H1 (cell line): ENCODE measurements around the gene CEP350. TPM values are rescaled to one million over a fixed set of nuclear protein-coding genes. Genes with fewer than 3 reads are reported as not detected.

Experiments
- CTCF ChIA-PET: fragments of 300-600 bp; sonication (Branson Sonifier 250); formaldehyde crosslinking; loops from one replicate; lab custom pipeline; 2021; ENCODE audit not compliant: partially characterized antibody; lab: Charles Lee
- POLR2A ChIA-PET: fragments of 300-600 bp; sonication (Branson Sonifier 250); formaldehyde crosslinking; loops from one replicate; lab custom pipeline; 2021; ENCODE audit warnings: inconsistent platforms; ENCODE audit not compliant: partially characterized antibody; lab: Charles Lee
- DNase-seq, 2 experiments: peaks; one replicate each; pipeline versions ENCODE4 v3.0.0 to v3.0.0-alpha.2; 2010 to 2022; ENCODE audit warnings: low spot score in 2 of 2, low read depth in 1 of 2, mixed read lengths in 1 of 2
- FAIRE-seq: peaks from 2 replicates; lab custom pipeline; 2011; peaks lifted over from hg19 to GRCh38; lab: Jason Lieb, UNC
- H2AFZ ChIP-seq: 2 replicates; pipeline ENCODE4 v1.8.1; 2012; ENCODE audit warnings: low read length, inconsistent platforms
- H2AK5ac ChIP-seq: 2 replicates; pipeline ENCODE4 v1.6.1; 2013; ENCODE audit warnings: low read depth, low read length
- H2BK120ac ChIP-seq: replicated peaks from 2 replicates; pipeline ENCODE3; 2013; ENCODE audit warnings: low read depth, low read length, inconsistent platforms
- H2BK12ac ChIP-seq: 2 replicates; pipeline ENCODE4 v1.6.1; 2013; ENCODE audit warnings: low read depth, low read length
- H2BK15ac ChIP-seq: 2 replicates; pipeline ENCODE4 v1.6.1; 2013; ENCODE audit warnings: low read length
- H2BK20ac ChIP-seq: 2 replicates; pipeline ENCODE4 v1.6.1; 2013; ENCODE audit warnings: low read length
- H2BK5ac ChIP-seq: 2 replicates; pipeline ENCODE4 v1.6.1; 2013; ENCODE audit warnings: low read depth, low read length
- H3K14ac ChIP-seq: 2 replicates; pipeline ENCODE4 v1.6.1; 2013; ENCODE audit warnings: inconsistent platforms; ENCODE audit not compliant: insufficient read length
- H3K18ac ChIP-seq: 2 replicates; pipeline ENCODE4 v1.6.1; 2013; ENCODE audit warnings: low read length; ENCODE audit errors: extremely low read depth
- H3K23ac ChIP-seq: 2 replicates; pipeline ENCODE4 v1.6.1; 2013; ENCODE audit warnings: inconsistent platforms; ENCODE audit not compliant: insufficient read length
- H3K23me2 ChIP-seq: 2 replicates; pipeline ENCODE4 v1.6.1; 2013; ENCODE audit warnings: low read depth, low read length
- H3K27ac ChIP-seq: 2 replicates; pipeline ENCODE4 v1.6.1; 2011; ENCODE audit warnings: low read depth, low read length, inconsistent platforms
- H3K27me3 ChIP-seq, 4 experiments: replicated peaks in 1 of 4; 1 replicate in 1 of 4; 2 replicates in 3 of 4; pipeline versions ENCODE4 v1.6.1 to v1.8.1; 2011 to 2013; ENCODE audit warnings: low read length in 3 of 4, mild to moderate bottlenecking in 3 of 4, inconsistent platforms in 2 of 4, mixed read lengths in 2 of 4, moderate library complexity in 1 of 4; ENCODE audit not compliant: control insufficient read depth in 3 of 4, insufficient read depth in 3 of 4; ENCODE audit errors: extremely low read depth in 1 of 4
- H3K36me3 ChIP-seq, 4 experiments: 2 replicates each; pipeline versions ENCODE4 v1.6.1 to v1.8.1; 2011 to 2013; ENCODE audit warnings: mild to moderate bottlenecking in 4 of 4, low read length in 3 of 4, moderate library complexity in 2 of 4, control low read depth in 1 of 4, inconsistent platforms in 1 of 4; ENCODE audit not compliant: insufficient read depth in 4 of 4, control insufficient read depth in 2 of 4
- H3K4ac ChIP-seq: replicated peaks from 2 replicates; pipeline ENCODE3; 2013; ENCODE audit warnings: low read length, low read depth, mixed read lengths, inconsistent platforms; ENCODE audit not compliant: insufficient read length
- H3K4me1 ChIP-seq, 4 experiments: replicated peaks in 1 of 4; 1 replicate in 1 of 4; 2 replicates in 3 of 4; pipeline versions ENCODE4 v1.6.1 to v1.8.1; 2011 to 2013; ENCODE audit warnings: low read length in 3 of 4, inconsistent platforms in 2 of 4, mixed read lengths in 1 of 4; ENCODE audit not compliant: insufficient read depth in 4 of 4, control insufficient read depth in 3 of 4
- H3K4me2 ChIP-seq, 2 experiments: 2 replicates each; pipeline versions ENCODE4 v1.6.1 to v1.8.1; 2011 to 2013; ENCODE audit warnings: low read depth in 2 of 2, low read length in 2 of 2, control low read depth in 1 of 2, inconsistent platforms in 1 of 2, mild to moderate bottlenecking in 1 of 2; ENCODE audit not compliant: insufficient read depth in 1 of 2
- H3K4me3 ChIP-seq, 4 experiments: fragments of 200-600, 300-600 bp in 1 of 4; sonication (generic), shearing (Covaris generic), sonication (Bioruptor Twin) in 1 of 4; 2 replicates each; pipeline versions ENCODE4 v1.5.1 to v1.8.1; 2011 to 2016; ENCODE audit warnings: low read length in 4 of 4, low read depth in 3 of 4, control low read depth in 2 of 4, inconsistent platforms in 2 of 4, mild to moderate bottlenecking in 2 of 4, mixed read lengths in 1 of 4, moderate library complexity in 1 of 4; ENCODE audit not compliant: insufficient read depth in 2 of 4; ENCODE audit errors: extremely low read depth in 1 of 4
- H3K56ac ChIP-seq: replicated peaks from 2 replicates; pipeline ENCODE3; 2013; ENCODE audit warnings: low read depth, mild to moderate bottlenecking, mixed read lengths, low read length, inconsistent platforms; ENCODE audit not compliant: insufficient read length
- H3K79me1 ChIP-seq: 2 replicates; pipeline ENCODE4 v1.6.1; 2013; ENCODE audit warnings: low read depth, low read length, control low read depth
- H3K79me2 ChIP-seq, 2 experiments: 2 replicates each; pipeline versions ENCODE4 v1.6.1 to v1.8.1; 2012 to 2013; ENCODE audit warnings: low read length in 2 of 2, mild to moderate bottlenecking in 2 of 2, inconsistent platforms in 1 of 2; ENCODE audit not compliant: insufficient read depth in 2 of 2, control insufficient read depth in 1 of 2
- H3K9ac ChIP-seq, 4 experiments: replicated peaks in 1 of 4; 1 replicate in 1 of 4; 2 replicates in 3 of 4; pipeline versions ENCODE4 v1.6.1 to v1.8.1; 2011 to 2013; ENCODE audit warnings: low read depth in 3 of 4, low read length in 3 of 4, control low read depth in 2 of 4, mild to moderate bottlenecking in 2 of 4, moderate library complexity in 2 of 4, inconsistent platforms in 1 of 4; ENCODE audit errors: extremely low read depth in 1 of 4
- H3K9me3 ChIP-seq, 2 experiments: 2 replicates each; pipeline versions ENCODE4 v1.6.1 to v1.8.1; 2012 to 2013; ENCODE audit warnings: mild to moderate bottlenecking in 2 of 2, moderate library complexity in 2 of 2, control low read depth in 1 of 2, inconsistent platforms in 1 of 2, low read depth in 1 of 2, low read length in 1 of 2, mixed read lengths in 1 of 2; ENCODE audit not compliant: insufficient read depth in 2 of 2
- H4K20me1 ChIP-seq, 2 experiments: replicated peaks in 1 of 2; 2 replicates each; pipeline versions ENCODE3 to v1.8.1; 2011 to 2013; ENCODE audit warnings: inconsistent platforms in 2 of 2, low read length in 2 of 2, mild to moderate bottlenecking in 1 of 2; ENCODE audit not compliant: insufficient read depth in 2 of 2, control insufficient read depth in 1 of 2
- H4K5ac ChIP-seq: 2 replicates; pipeline ENCODE4 v1.6.1; 2013; ENCODE audit warnings: low read length, low read depth, mixed read lengths, inconsistent platforms; ENCODE audit not compliant: insufficient read length
- H4K8ac ChIP-seq: 2 replicates; pipeline ENCODE4 v1.8.0; 2013; ENCODE audit warnings: mild to moderate bottlenecking, moderate library complexity, low read length, inconsistent platforms; ENCODE audit not compliant: insufficient read depth; ENCODE audit errors: extremely low read depth
- H4K91ac ChIP-seq: replicated peaks from 2 replicates; pipeline ENCODE3; 2013; ENCODE audit warnings: low read length, mixed read lengths, inconsistent platforms; ENCODE audit not compliant: insufficient read length
- GTF2F1 ChIP-seq: IDR thresholded peaks from 2 replicates; pipeline ENCODE4 v1.6.1; 2012; ENCODE audit warnings: low read depth, low read length, improper control_type of control experiment, borderline replicate concordance
- KDM4A ChIP-seq: IDR thresholded peaks from one replicate; pipeline ENCODE4 v1.7.1; 2012; ENCODE audit warnings: low read depth, mild to moderate bottlenecking, moderate library complexity, low read length, inconsistent platforms; ENCODE audit not compliant: severe bottlenecking
- RXRA ChIP-seq: IDR thresholded peaks from 2 replicates; pipeline ENCODE4 v1.6.1; 2011; ENCODE audit warnings: low read depth, mild to moderate bottlenecking, low read length, moderate library complexity; ENCODE audit not compliant: insufficient read depth
- SIRT6 ChIP-seq: IDR thresholded peaks from one replicate; pipeline ENCODE4 v1.7.1; 2012; ENCODE audit warnings: low read length, inconsistent platforms
- SRF ChIP-seq: IDR thresholded peaks from 2 replicates; pipeline ENCODE4 v1.6.1; 2011; ENCODE audit warnings: mild to moderate bottlenecking, low read depth, low read length, moderate library complexity
- TAF1 ChIP-seq: IDR thresholded peaks from 2 replicates; pipeline ENCODE4 v1.6.1; 2011; ENCODE audit warnings: mild to moderate bottlenecking, low read depth, low read length
- TAF7 ChIP-seq: optimal IDR thresholded peaks from 2 replicates; pipeline ENCODE3; 2011; ENCODE audit warnings: low read depth, mild to moderate bottlenecking, inconsistent platforms, low read length, moderate library complexity, borderline replicate concordance
- TBP ChIP-seq: IDR thresholded peaks from 2 replicates; pipeline ENCODE4 v1.6.1; 2011; ENCODE audit warnings: low read depth, low read length, improper control_type of control experiment
- polyA plus RNA-seq, 7 experiments: library from polyadenylated mRNA; depleted of rRNA in 3 of 7; stranded (reverse) in 5 of 7; unstranded in 2 of 7; fragments of >200 nt in 5 of 7; fragments of 200-250 nt in 2 of 7; gene quantifications; 1 replicate in 5 of 7; 2 replicates in 1 of 7; 4 replicates in 1 of 7; pipeline versions ENCODE4 v1.2.1 to v1.2.3, GENCODE V29; 2011 to 2013; ENCODE audit warnings: missing spikeins in 2 of 7, mixed read lengths in 2 of 7
- total RNA-seq: library from RNA; stranded (reverse); fragmentation: NEBNext Ultra II Directional; extraction: Animal tissue kit (Norgen Biotek cat#: 25700); gene quantifications from 2 replicates; pipeline ENCODE4 v1.2.1, GENCODE V29; 2021

Gene CEP350
- total and polyA plus RNA-seq, 2 of the 8 experiments (the other 6 are each of a cell fraction or from before 2014, with no cell fraction given), result 5.6 to 39.4 TPM

DNA sequence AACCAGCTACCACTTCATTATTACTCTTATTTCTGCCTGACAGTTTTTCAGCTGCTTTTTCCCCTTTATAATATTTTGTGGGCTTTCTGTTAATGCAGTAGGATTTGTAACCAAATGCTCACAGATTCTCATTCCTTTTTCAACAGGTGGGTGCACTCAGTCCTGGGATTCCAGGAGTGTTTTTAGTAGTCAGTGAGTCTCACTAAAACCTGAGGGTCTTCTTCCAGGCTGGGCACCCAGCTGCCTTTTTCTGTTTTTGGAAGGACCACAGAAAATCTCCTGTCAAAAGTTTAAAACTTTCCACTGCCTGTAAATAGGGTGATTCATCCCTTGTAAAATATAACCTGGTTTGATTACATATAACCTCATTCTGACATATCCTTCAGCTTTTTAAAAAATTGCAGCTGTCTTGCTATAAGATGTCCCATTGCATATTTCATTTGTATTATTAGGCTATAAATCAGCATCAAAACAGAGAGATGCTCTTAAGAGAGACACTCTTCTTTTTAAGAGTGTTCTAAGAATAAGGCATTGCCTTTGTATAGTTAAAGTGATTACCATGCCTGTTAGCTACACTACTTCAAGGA is 16.8 kb upstream of the CEP350 start:
- CTCF ChIA-PET, result interaction anchor here (0.9 to 1.2 kb wide), 2 partner anchors 13 to 231 kb away, joined by 3 to 5 read pairs; no protein-coding TSS in a partner anchor
- POLR2A ChIA-PET, result interaction anchor here (1.1 kb wide), 1 partner anchor 13 kb away, joined by 3 read pairs; no protein-coding TSS in a partner anchor
- no peaks in the 10 kb centered on the region for H3K79me2 ChIP-seq

More for the DNA sequence above, 16.8 kb upstream of the CEP350 start:
- Histone ChIP-seq H2BK12ac (no peak overlapping the region), H3K4ac (no peak overlapping the region), H4K5ac (no peak overlapping the region), H3K27ac (no peak overlapping the region), H3K79me1 (no peaks in the 10 kb centered on the region), H3K27me3 (no peaks in the 10 kb centered on the region), H2BK120ac (no peak overlapping the region), H4K20me1 (no peaks in the 10 kb centered on the region), H3K56ac (no peak overlapping the region), H2AK5ac (no peak overlapping the region), H2BK15ac (no peak overlapping the region), H3K18ac (no peak overlapping the region), H3K9me3 (no peaks in the 10 kb centered on the region), H3K14ac (no peak overlapping the region), H3K9ac (no peak overlapping the region), H3K23ac (no peak overlapping the region), H3K4me3 (no peak overlapping the region), H3K23me2 (no peaks in the 10 kb centered on the region), H3K4me1 (no peaks in the 10 kb centered on the region), H2BK20ac (no peak overlapping the region), H2AFZ (no peak overlapping the region), H4K91ac (no peak overlapping the region), H3K36me3 (no peaks in the 10 kb centered on the region), H4K8ac (no peak overlapping the region), H2BK5ac (no peak overlapping the region), H3K4me2 (no peak overlapping the region)
- FAIRE-seq (no peak), DNase-seq (no peak)
- TF ChIP-seq KDM4A (no peak), TAF1 (no peak), TAF7 (no peak), RXRA (no peak), GTF2F1 (no peak), SRF (no peak), SIRT6 (no peak), TBP (no peak)
